Kidney epithelial cell (primary cell): Measurements from ENCODE around the gene ALKBH7. TPM values are rescaled to one million over a fixed set of nuclear protein-coding genes. Genes with fewer than 3 reads are reported as not detected.

Source experiments
- DNase-seq: peaks from one replicate; pipeline ENCODE4 v3.0.0-alpha.2; 2010; ENCODE audit warnings: low read depth
- H3K27me3 ChIP-seq: 2 replicates; pipeline ENCODE4 v1.6.0; 2011; ENCODE audit warnings: low read length; ENCODE audit not compliant: control insufficient read depth, insufficient read depth
- H3K36me3 ChIP-seq: 2 replicates; pipeline ENCODE4 v1.5.1; 2011; ENCODE audit warnings: low read length; ENCODE audit not compliant: control insufficient read depth, insufficient read depth
- H3K4me3 ChIP-seq: 2 replicates; pipeline ENCODE4 v1.5.1; 2011; ENCODE audit warnings: low read depth, mild to moderate bottlenecking, control low read depth, low read length
- total RNA-seq: library from RNA; depleted of rRNA; stranded (reverse); fragments of >200 nt; gene quantifications from 2 replicates; pipeline ENCODE4 v1.2.3, GENCODE V29; 2015
- TF ChIP-seq, protein P1 (sequence below): IDR thresholded peaks from 2 replicates; pipeline ENCODE4 v1.5.1; 2011; ENCODE audit warnings: mild to moderate bottlenecking, moderate library complexity, low read length, control low read depth, inconsistent platforms; ENCODE audit not compliant: insufficient read depth, poor library complexity, severe bottlenecking

ALKBH7 gene
- total RNA-seq, 1 donor from 2014 or later = 55.1 TPM

DNA sequence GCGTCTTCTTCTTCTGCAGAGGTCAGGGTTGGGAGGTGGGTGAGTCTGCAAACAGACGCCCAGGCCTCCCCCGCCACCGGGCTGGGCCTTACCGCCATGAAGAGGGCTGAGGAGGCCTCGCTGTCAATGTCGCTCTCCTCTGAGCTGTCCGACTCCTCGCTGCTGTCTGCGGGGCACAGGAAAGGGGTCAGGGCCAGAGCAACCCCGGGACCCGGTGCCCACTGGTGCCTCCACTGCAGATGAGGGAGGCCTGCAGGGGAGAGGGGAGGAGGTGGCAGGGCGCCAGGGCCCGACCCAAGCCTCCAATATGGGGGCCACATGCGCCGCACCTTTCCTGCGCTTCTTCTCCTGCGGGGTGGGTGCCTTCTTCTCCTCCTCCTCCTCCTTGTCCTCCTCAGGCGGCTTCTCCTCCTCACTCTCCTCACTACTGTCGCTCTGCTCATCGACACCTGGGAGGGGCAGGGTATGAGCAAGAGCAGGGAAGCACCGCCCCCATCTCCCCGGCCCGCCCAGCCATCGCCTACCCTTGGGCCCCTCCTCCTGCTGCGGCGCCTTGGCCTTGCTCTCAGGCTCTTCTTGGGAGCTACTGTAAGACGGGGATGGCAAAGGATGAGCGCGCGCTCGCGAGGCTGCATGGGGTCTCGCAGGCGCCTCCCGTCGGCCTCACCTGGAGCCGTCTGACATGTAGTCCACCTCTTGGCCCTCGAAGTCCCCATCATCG, 8.6 kb downstream of the ALKBH7 start:
- Histone ChIP-seq H3K4me3 (no peak overlapping the region), H3K36me3 (peaks cover 1% of the 10 kb centered on the region), H3K27me3 (no peaks in the 10 kb centered on the region)
- no peak for DNase-seq
- TF ChIP-seq, protein P1, sequence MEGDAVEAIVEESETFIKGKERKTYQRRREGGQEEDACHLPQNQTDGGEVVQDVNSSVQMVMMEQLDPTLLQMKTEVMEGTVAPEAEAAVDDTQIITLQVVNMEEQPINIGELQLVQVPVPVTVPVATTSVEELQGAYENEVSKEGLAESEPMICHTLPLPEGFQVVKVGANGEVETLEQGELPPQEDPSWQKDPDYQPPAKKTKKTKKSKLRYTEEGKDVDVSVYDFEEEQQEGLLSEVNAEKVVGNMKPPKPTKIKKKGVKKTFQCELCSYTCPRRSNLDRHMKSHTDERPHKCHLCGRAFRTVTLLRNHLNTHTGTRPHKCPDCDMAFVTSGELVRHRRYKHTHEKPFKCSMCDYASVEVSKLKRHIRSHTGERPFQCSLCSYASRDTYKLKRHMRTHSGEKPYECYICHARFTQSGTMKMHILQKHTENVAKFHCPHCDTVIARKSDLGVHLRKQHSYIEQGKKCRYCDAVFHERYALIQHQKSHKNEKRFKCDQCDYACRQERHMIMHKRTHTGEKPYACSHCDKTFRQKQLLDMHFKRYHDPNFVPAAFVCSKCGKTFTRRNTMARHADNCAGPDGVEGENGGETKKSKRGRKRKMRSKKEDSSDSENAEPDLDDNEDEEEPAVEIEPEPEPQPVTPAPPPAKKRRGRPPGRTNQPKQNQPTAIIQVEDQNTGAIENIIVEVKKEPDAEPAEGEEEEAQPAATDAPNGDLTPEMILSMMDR = no peak

DNA sequence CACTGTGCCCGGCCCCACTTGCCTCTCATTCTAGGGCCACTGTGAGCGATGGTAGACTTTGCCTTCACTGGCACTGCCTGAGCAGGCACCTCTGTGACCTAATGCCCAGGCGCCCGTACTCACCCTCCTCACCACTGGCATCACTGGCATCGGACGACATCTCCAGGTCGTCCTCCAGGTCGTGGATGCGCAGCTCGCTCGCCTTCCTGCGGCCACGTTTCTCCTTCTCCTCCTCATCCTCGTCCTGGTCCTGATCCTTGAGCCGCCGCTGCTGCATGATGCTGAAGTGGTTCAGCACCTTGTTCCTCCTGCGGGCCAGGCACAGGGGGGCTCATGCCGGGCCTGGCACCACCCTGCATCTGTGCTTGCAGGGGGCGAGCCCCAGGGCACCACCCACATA, 10.6 kb downstream of the ALKBH7 start:
- no peak for DNase-seq
- no peaks in the 10 kb centered on the region for H3K27me3 ChIP-seq
- no peak overlapping the region for H3K4me3 ChIP-seq
- peaks cover 1% of the 10 kb centered on the region for H3K36me3 ChIP-seq
- TF ChIP-seq, protein P1 = no peak

DNA sequence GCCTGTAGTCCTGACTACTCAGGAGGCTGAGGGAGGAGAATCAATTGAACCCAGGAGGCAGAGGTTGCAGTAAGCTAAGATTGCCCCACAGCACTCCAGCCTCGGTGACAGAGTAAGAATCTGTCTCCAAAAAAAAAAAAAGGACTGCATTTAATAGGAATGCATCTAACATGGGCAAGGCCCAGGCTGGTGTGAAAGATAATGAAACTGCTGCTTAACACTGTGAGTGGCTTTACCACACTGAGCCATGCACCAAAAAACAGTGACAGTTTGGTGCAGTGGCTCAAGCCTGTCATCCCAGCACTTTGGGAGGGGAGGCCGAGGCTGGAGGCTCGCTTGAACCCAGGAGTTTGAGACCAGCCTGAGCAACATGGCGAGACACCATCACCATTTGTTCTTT, 11.8 kb downstream of the ALKBH7 start:
- DNase-seq = no peak
- Histone ChIP-seq H3K27me3 (no peaks in the 10 kb centered on the region), H3K4me3 (no peak overlapping the region), H3K36me3 (peaks cover 1% of the 10 kb centered on the region)
- TF ChIP-seq, protein P1 = no peak

DNA sequence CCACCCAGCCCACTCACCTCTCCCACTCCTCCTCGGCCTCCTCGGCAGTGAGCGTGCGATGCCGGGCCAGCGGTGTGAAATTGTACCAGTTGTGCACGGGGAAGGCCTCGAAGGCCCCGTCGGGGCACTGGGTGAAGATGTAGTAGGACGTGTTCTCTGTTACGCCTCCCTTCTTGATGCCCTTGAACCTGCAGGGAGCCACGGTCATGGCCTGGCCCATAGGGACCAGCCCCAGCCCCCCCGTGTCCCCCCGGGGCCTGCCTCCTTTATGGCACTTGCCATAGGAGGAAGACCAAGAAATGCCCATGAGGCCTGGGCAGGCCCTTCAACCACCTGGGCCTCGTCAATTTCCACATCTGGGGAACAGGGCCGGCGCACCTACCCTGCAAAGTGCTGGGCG, 14.8 kb downstream of the ALKBH7 start:
- no peak overlapping the region for H3K4me3 ChIP-seq
- TF ChIP-seq, protein P1 = no peak
- H3K36me3 ChIP-seq = peaks cover 2% of the 10 kb centered on the region

DNA sequence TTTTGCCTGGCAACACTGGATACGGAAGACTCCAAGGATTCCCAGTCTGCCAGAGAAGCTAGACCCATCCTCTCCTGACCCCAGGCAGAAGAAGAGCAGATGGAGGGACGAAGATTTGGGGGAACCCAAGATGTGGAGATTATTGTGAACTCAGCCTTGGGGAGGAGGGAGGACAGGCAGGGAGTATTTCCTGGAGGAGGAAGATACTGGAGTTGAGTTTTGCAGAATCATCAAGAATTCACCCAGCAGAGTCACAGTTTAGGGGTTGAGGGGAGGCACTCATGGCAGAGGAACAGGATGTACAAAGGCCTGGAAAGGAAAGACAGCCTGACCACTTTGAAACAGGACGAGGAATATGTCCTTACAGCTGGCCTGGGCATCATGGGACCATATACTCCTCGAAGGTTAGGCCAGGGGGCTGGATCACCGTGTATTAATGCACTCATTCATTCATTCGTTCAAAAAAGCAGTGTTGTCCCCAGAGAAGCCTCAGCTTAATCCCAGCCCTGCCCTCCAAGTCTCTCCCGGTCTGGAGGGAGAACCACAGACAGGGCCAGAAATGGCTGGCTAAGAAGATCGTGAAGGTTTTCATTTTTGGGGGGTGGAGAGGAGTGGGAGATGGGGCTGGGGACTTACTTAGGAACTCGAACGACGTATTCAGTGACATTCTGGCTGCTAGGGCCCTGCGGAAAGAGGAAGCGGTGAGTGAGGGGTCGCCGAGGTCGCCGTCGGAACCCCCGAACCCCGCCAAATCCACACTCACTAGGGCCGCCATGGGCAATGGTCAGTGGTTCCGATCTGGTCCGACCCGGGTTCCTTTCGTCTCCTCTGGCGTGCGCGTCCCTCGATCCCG, 19.9 kb downstream of the ALKBH7 start:
- H3K27me3 ChIP-seq = no peaks in the 10 kb centered on the region
- H3K36me3 ChIP-seq = peaks cover 2% of the 10 kb centered on the region
- H3K4me3 ChIP-seq = peak overlapping the region; percentile 88
- TF ChIP-seq, protein P1 = no peak
- no peak for DNase-seq

More for the DNA sequence above, 14.8 kb downstream of the ALKBH7 start:
- no peak for DNase-seq
- H3K27me3 ChIP-seq = no peaks in the 10 kb centered on the region
